ENCODE results near the gene CDX1.

CDX1 gene

DNA sequence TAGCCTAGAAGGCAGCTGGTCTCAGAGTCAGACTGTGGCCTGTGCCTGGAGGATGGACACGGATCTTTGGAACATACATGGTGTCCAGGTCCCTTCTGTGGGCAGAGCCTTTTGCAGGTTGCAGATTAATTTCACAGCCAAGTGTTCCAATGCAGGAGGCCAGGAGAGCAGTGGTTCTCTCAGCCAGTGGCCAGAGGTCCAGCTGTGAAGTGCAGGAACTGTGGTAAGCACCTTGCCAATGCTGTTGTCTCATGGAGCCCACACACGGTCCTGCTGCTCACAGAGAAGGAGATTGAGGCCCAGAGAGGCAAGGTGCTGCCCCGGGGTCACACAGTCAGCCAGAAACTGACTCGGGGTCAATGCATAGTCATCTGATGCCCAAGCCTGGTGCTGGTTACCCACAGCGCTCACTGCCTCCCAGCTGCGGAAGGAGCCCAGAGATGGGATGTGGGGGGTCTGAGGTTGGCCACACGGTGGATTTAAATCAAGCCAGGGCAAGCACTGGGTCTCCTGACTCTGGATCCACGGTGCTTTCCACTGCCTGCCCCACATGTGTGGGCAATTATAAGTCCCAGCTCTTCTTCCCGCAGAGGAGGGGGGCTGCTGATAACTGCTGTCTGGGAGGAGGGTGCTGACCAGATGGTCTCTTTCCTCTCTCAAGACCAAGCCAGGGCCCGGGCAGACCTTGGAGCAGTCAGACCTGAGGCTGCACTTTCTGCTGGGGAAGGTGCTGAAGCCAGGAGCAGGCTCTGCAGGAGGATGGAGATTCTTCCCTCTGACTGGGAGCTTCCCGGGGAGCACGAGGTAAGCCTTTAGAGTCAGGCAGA lies 13.7 kb upstream of the CDX1 start:
- Mint-ChIP-seq H3K4me1 (peaks cover 24% of the 10 kb centered on the region), H3K27ac (no peak overlapping the region), H3K9me3 (no peaks in the 10 kb centered on the region), H3K27me3 (peaks cover 23% of the 10 kb centered on the region), H3K4me3 (no peak overlapping the region)
- ATAC-seq (no peak), DNase-seq (peak in 1 of 2 donors; percentile 19)

DNA sequence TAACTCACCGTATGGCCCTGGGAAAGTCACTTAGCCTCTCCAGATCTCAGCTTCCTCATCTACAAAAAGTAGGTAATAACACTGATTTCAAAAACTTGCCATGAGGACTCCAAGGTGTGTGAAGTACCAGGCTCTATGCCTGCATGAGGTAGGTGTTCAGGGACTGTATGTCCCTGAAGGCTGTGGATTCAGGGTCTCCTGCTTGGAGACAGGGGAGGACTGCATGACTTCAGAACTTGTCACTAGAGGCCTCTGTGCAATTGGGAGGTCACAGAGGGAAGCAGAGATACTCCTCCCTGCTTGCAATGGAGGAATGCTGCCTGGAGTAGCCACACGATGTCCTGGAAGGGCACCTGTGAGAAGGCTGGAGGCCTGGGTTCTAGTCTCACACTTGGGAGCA lies 13.1 kb upstream of the CDX1 start:
- H3K27ac Mint-ChIP-seq = no peak overlapping the region
- H3K27me3 Mint-ChIP-seq = peaks cover 24% of the 10 kb centered on the region
- peaks cover 24% of the 10 kb centered on the region for H3K4me1 Mint-ChIP-seq
- H3K9me3 Mint-ChIP-seq = no peaks in the 10 kb centered on the region
- no peak overlapping the region for H3K4me3 Mint-ChIP-seq
- ATAC-seq (no peak), DNase-seq (no peak)

DNA sequence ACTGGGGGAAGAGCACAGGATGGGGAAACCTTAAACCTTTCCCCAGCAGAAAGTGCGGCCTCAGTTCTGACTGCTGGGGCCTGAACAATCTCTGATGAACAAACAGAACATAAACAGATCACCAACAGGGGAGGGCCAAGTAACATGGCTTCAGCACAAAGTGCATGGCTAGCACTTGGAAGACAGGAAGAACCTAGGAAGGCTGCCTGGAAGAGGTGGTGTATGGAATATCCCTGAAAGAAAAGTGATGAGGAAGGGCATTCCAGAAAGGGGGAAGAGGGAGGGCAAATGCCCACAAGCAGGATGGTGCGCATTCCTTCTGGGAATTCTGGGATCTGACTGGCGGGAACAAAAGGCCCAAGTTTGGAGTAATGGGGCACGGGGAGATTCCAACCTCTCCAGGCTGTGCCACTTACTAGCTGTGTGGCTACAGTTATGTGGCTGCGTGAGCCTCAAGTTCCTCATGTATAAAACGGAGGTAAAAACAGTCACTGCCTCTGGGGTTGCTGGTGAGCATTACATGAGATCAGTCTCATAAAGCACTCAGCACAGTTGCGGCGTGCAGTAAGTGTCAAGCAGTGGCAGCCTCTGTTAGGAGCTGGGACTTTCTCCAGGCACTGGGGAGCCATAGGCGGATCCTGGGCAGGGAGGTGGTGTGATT lies 12.5 kb upstream of the CDX1 start:
- H3K9me3 Mint-ChIP-seq = no peaks in the 10 kb centered on the region
- peak overlapping the region in 1 of 2 donors; percentile 50 for H3K4me3 Mint-ChIP-seq
- no peak for DNase-seq
- H3K4me1 Mint-ChIP-seq = peaks cover 24% of the 10 kb centered on the region
- peaks cover 24% of the 10 kb centered on the region for H3K27me3 Mint-ChIP-seq
- no peak overlapping the region for H3K27ac Mint-ChIP-seq
- no peak for ATAC-seq

DNA sequence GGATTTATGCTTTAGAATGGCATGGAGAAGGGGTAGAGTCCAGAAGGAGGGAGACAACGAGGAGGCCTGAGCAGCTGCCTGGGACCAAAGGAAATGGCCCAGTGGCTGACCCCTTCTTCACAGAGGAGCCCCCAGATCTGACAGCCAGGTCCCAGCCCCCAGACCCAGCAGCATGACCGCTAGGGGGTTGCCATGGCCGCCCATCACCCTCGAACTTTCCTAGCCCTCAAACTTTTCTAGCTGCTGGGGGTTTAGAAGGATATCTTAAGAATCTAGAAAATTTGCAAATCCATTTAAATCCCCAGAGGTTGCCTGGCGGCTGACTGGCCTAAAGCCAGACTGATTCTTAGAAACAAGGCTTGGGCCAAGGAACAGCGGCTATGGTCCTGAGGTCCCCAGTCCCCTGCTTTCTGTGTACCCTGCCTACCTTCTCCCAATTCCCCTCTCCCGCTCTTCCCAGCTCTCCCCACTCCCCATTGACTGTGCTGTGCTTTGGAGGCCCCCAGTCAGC lies 11.9 kb upstream of the CDX1 start:
- Mint-ChIP-seq H3K4me3 (peak overlapping the region in 1 of 2 donors; percentile 82), H3K27ac (no peak overlapping the region), H3K9me3 (no peaks in the 10 kb centered on the region), H3K27me3 (peaks cover 24% of the 10 kb centered on the region), H3K4me1 (peaks cover 24% of the 10 kb centered on the region)
- DNase-seq = no peak
- no peak for ATAC-seq

DNA sequence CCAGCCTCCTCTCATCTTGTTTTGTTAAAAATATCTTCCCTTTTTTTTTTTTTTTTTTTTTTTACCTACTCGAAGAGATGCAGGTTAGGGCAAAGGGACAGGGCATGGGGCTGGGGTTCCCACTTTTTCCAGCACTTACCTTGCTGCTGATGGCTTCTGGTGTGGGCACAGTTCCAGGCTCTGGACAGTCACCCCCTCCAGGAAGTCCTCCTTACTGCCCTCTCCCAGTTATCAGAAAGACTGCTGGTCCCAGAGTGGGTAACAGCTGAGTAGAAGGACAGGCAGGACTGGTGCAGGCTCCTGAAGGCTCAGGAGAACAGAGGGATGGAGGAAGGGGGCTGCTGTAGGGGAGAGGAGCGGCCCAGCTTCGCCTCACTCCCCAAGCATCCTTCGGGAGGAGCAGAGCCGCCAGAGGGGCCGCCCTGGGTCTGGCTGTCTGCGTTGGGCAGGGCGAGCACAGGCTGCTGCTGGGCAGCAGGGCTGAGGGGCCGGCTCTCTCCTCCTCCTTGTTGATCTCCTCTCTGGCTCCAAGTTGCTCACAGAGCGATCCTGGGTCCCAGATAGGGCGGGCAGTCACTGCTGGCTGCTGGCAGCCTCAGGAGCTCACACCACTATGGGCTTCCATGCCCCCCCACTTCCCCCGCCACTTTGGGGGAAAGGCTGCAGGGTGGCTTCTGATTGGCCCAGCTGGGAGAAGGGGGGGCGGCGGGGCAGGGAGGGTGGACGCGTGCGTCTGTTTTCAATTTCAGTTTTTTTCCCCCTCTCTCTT lies 11.1 kb upstream of the CDX1 start, which contains the start of gene PDGFRB:
Gene PDGFRB (minus strand): TSS at position 588 of the 769 bp plus-strand sequence. CDS start 18,798 bp downstream, outside the sequence.
- Mint-ChIP-seq H3K27ac (peak within 1 kb of the TSS; percentile 37 to 96), H3K4me3 (peak within 1 kb of the TSS; percentile 82 to 88), H3K4me1 (peaks cover 24% of the 10 kb centered on the region), H3K9me3 (no peaks in the 10 kb centered on the region), H3K27me3 (peaks cover 24% of the 10 kb centered on the region)
- DNase-seq (peak; percentile 41 to 44), ATAC-seq (peak; percentile 74)

DNA sequence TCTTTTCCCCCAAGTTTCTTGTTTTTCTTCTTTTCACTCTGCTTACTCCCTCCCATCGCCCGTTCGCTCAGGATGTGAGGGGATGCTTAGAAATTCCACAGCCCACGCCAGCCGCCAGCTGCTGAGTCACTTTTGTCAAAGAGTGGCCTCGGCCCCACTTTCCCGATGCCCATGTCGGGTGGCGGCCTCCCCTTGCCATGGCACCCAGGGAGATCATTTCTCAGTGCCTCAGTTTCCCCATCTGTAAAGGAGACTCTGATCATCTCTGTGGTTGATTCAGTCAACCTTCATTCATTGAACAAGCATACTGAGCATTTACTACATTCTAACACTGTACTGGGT lies 10.6 kb upstream of the CDX1 start:
- Mint-ChIP-seq H3K4me1 (peaks cover 24% of the 10 kb centered on the region), H3K9me3 (no peaks in the 10 kb centered on the region), H3K27ac (peak overlapping the region; percentile 37 to 96), H3K4me3 (peak overlapping the region; percentile 82 to 88), H3K27me3 (peaks cover 29% of the 10 kb centered on the region)
- ATAC-seq (no peak), DNase-seq (no peak)

DNA sequence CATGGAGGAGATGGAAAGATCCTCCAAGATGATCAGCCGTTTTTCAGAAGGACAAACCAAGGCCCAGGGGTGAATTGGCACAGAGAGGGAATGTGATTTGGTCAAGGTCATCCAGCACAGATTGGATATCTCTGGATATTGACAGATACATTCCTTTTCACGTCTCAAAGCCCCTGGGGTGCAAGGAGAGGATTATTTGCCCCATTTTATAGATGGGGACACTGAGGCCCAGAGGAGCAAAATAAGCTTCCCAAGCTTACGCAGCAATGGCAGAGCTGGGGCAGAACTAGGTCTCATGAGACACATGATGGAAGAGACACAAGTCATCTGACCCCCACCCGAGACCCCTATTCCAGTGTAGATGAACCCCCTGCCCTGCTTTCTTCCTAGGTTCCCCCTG lies 10.0 kb upstream of the CDX1 start:
- Mint-ChIP-seq H3K27ac (no peak overlapping the region), H3K4me3 (peak overlapping the region in 1 of 2 donors; percentile 82), H3K4me1 (peaks cover 24% of the 10 kb centered on the region)

DNA sequence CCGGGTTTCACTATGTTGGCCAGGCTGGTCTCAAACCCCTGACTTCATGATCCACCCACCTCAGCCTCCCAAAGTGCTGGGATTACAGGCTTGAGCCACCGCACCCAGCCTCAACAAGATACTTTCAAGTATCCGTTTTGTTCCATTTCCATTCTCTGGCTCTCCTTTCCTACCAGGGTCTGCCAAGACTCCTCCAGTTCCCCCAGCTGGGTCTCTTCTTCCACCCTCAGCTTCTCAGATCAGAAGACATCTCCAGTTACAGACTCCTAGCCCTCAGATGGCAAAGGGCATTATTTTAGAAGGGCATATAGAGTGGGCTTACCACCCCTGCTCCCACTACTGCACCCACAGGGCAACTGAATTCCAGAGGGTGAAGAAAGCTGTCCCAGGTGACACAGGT lies 9.4 kb upstream of the CDX1 start:
- no peak for ATAC-seq
- no peak for DNase-seq
- Mint-ChIP-seq H3K4me3 (no peak overlapping the region), H3K27ac (no peak overlapping the region), H3K9me3 (no peaks in the 10 kb centered on the region), H3K4me1 (peaks cover 24% of the 10 kb centered on the region), H3K27me3 (peaks cover 31% of the 10 kb centered on the region)

More for the DNA sequence above, 10.0 kb upstream of the CDX1 start:
- no peak for ATAC-seq
- Mint-ChIP-seq H3K27me3 (peaks cover 31% of the 10 kb centered on the region), H3K9me3 (no peaks in the 10 kb centered on the region)
- DNase-seq = no peak

DNA sequence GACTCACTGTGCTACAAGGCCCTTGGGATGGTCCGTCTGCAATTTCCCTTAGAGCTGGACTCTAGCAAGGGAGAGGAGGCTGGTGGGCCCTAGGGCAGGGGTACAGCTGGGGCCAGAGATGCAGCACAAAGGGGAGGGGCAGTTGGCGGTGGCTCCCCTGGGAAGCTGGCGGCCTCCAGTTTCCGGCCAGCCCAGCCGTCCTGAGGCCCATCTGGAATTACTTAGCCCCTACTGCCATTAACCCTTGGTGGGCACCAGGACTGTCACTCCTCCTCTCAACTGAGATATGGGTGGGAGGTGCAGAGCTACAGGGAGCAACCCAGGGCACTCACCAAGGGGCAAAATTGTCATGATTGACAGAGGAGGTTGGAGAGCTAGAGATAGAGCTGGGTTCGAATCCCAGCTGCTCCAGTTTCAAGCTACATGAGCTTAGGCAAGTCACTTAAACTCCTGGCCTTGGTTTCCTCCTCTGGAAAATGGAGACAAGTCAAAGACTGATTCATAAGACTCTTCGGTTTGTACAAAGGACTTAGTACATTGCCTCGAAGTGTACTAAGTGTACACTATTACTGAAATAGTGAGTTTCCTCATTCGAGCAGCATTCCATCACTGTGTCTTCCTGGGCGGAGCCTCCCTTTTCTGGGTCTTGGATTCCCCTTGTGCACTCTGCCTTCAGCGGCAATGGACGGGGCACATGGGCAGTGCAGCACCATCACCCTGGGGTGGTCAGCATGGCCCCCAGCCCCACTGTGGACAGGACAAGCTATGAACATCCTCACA lies 8.2 kb upstream of the CDX1 start:
- Mint-ChIP-seq H3K9me3 (no peaks in the 10 kb centered on the region), H3K27ac (no peak overlapping the region), H3K4me1 (peaks cover 24% of the 10 kb centered on the region), H3K4me3 (no peak overlapping the region), H3K27me3 (peaks cover 31% of the 10 kb centered on the region)
- no peak for DNase-seq
- no peak for ATAC-seq

DNA sequence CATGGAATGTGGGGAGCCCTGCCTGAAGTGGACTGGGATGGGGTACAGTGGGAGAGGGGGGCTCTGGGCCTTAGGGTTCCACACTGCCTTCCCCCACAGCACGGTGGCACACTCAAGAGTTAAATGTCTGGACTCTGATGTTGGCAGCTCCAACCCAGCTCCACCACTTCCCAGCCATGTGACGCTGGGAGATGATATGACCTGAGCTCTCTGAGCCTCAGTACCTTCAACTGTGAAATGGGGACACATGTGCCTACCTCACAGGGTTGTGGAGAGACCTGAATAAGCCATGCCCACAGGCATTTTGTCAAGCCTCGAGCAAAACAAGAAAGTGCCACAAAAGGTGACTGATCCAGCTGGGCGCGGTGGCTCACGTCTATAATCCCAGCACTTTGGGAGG lies 7.5 kb upstream of the CDX1 start:
- DNase-seq (no peak), ATAC-seq (no peak)
- no peak overlapping the region for H3K4me3 Mint-ChIP-seq
- peaks cover 24% of the 10 kb centered on the region for H3K4me1 Mint-ChIP-seq
- no peaks in the 10 kb centered on the region for H3K9me3 Mint-ChIP-seq
- H3K27ac Mint-ChIP-seq = no peak overlapping the region
- peaks cover 24% of the 10 kb centered on the region for H3K27me3 Mint-ChIP-seq

DNA sequence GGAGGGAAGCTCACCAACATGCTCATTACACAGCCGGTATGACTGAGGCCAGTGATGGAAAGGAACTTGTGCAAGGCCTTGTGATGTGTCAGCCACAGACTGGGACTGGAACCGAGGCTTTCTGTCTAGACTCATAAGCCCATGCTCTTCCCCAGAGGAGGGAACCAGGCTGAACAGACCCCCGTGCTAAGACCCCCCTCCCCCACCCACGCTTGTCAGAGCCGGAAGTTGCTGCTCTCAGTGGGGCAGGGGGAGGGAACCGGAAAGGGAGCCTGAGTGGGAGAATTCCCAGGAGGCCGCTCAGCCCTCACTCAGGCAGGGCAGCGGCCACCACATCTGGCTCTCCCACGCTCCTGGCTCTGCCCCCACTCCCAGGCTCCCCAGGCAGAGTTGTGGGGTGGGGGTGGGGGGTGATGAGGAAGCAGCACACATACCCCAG lies 6.8 kb upstream of the CDX1 start:
- H3K9me3 Mint-ChIP-seq = no peaks in the 10 kb centered on the region
- H3K4me3 Mint-ChIP-seq = no peak overlapping the region
- ATAC-seq (no peak), DNase-seq (no peak)
- peaks cover 22% of the 10 kb centered on the region for H3K27me3 Mint-ChIP-seq
- H3K27ac Mint-ChIP-seq = no peak overlapping the region
- peaks cover 18% of the 10 kb centered on the region for H3K4me1 Mint-ChIP-seq

DNA sequence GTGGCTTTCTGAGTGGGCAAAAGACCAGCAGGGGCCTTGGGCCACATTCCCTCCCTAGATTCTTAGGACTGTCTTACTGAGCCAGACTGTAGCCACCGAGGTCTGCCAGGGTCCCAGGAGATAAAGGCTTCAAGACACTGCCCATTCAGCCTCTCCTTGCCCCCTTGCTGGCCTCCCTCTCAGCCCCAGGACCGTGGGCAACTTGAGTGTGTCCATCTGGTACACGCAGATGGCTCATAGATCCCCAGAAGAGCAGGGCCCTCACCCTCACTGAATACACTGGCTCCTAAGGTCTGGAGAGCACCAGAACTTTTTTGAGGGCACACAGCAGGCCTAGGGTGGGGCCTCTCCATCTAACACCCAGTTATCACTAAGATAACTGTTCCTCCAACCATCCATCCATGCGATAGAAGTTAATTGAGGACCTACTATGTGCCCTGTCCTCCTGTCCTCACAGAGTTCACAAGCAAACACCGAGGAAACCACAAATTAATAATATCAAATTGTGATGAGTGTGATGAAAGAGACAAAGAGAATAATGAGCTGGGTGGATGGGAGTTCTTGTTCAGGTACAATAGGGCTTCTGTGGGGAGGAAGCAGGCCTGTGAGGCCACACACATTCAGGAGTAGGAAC lies 6.0 kb upstream of the CDX1 start:
- DNase-seq = no peak
- H3K4me3 Mint-ChIP-seq = no peak overlapping the region
- no peaks in the 10 kb centered on the region for H3K9me3 Mint-ChIP-seq
- H3K4me1 Mint-ChIP-seq = peaks cover 10% of the 10 kb centered on the region
- peaks cover 30% of the 10 kb centered on the region for H3K27me3 Mint-ChIP-seq
- ATAC-seq = no peak
- no peak overlapping the region for H3K27ac Mint-ChIP-seq

DNA sequence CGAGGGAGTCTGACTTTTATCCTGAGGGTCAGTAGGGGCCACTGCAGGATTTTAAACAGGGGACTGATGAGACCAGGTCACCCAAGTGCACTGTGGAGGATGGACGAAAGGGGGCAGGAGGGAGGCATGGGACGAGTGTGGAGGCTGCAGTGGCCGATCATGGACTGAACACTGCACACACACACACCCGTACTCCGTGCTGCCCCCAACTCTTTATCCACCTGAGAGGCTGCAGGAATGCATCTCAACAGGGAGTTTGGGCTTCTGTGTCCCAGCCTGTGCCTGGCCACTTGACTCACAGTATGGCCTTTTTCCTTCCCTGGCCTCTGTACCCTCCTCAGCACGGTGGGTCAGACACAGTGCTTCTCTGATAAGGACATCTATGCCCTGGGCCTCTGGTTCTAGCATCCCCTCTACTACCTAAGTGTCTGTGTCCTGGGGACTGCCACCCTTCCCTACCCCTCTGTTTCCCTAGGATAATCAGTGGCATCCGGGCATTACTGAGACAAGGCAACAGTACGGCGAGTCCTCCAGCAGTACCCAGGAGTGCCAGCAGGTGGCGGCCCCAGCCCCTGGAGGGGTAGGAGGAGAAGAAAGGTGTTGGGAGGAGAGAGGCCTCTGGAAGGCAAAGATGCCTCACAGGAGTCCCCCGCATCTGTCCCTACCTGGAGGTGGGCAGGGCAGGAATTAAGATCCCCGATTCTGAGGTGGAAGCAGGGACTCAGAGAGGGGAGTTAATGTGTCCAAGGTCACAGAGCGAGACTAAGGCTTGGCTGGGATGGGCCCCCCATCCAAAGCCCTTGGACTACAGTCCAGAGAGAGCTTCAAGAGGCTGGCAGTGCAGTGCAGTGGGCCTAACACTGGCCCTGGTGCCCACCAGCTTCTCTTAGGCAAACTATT lies 5.1 kb upstream of the CDX1 start:
- peak; percentile 71 to 75 for DNase-seq
- no peaks in the 10 kb centered on the region for H3K9me3 Mint-ChIP-seq
- H3K4me3 Mint-ChIP-seq = no peak overlapping the region
- ATAC-seq = peak; percentile 73
- H3K27me3 Mint-ChIP-seq = peaks cover 38% of the 10 kb centered on the region
- H3K27ac Mint-ChIP-seq = no peak overlapping the region
- peaks cover under 1% of the 10 kb centered on the region for H3K4me1 Mint-ChIP-seq

DNA sequence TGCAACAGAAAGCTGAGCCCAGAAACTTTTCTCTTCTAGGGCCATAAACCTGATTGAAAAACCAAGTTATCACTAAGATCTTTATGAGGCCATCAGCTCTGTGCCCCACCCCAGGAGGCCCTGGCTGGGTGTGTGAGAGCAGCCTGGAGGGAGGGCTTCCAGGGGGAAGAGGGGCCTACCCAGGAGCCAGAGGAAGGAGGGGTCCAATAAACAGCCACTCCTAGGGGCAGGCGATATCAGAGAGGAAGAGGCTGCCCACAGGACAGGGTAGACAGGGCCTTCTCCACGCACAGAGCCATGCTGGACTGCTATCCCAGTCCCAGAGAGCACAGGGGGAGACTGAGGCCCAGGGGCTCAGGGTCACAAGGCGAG lies 4.5 kb upstream of the CDX1 start:
- ATAC-seq (peak; percentile 10), DNase-seq (no peak)
- H3K27me3 Mint-ChIP-seq = peaks cover 36% of the 10 kb centered on the region
- no peak overlapping the region for H3K4me3 Mint-ChIP-seq
- no peaks in the 10 kb centered on the region for H3K9me3 Mint-ChIP-seq
- H3K27ac Mint-ChIP-seq = no peak overlapping the region
- H3K4me1 Mint-ChIP-seq = no peaks in the 10 kb centered on the region

Measured in stimulated activated naive CD8-positive, alpha-beta T cell treated with anti-CD3 and anti-CD28 coated beads, Interleukin-15, amount 100 ng/mL, for 72 hours (primary cell).